Amniotic epithelial cell (primary cell): ENCODE data around the gene HTD2.
A peak's percentile ranks its signal among the peaks of the same experiment; 100 is the strongest.

Experiments
- DNase-seq: peaks from one replicate; pipeline ENCODE4 v3.0.0-alpha.2; 2010; ENCODE audit warnings: low read depth

HTD2 gene

DNA sequence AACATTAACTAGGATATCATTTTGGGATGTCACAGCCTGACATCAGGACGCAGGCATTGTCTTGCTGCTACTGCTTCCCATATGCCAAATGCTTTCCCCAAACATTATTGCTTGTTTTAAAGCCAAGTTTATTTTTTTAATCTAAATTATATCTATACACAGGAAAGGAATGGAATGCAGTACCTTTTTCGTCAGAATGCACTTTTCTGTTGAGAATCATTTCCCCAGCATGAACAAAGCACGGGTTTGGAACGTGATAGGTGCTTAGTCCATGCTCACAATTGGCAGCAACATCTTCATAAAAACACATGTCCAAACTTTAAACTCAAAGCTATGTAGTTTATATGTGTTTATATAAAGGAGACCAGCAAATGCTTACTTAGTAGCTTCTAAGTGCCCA, 52.5 kb downstream of the HTD2 start:
- no peak for DNase-seq

- DNase-seq: no peak
Measured at GRCh38 chr3:58359621-58360020, 53.3 kb downstream of the HTD2 start.

- DNase-seq: no peak
Measured at GRCh38 chr3:58361866-58362265, 55.5 kb downstream of the HTD2 start.

GRCh38 chr3:58366699-58367098, 60.4 kb downstream of the HTD2 start:
- DNase-seq: peak; percentile 80

DNA sequence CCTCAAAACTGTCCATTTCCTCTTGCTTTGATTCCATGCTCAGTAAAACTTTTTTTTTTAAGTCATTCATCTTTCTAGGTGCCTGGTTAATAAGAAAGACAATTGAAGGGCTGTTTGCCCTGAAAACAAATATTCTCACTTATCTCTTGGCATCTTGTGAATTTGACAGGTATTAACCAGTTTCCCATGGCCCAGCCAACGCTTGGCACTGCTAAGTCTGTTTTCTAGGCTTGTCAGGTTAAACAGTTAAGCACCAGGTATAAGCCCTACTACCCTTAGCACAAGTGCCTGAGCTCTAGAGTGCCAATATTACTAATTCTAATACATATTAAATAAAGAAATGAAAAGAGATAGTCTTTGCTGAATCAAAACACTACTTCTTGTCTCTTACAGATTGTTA, 62.7 kb downstream of the HTD2 start:
- DNase-seq: no peak
